Brain microvascular endothelial cell (primary cell): ENCODE measurements around the gene SRBD1.

ENCODE experiments used
- DNase-seq: peaks from one replicate; pipeline ENCODE4 v3.0.0-alpha.2; 2020
- H3K27ac ChIP-seq: fragments of 250-450 bp; sonication (Bioruptor Pico); 2 replicates; pipeline ENCODE4 v1.5.1; 2020; ENCODE audit warnings: mild to moderate bottlenecking, moderate library complexity
- H3K27me3 ChIP-seq: fragments of 250-450 bp; sonication (Bioruptor Pico); replicated peaks from 2 replicates; pipeline ENCODE4 v1.5.1; 2020; ENCODE audit warnings: mild to moderate bottlenecking
- H3K36me3 ChIP-seq: fragments of 250-450 bp; sonication (Bioruptor Pico); replicated peaks from 2 replicates; pipeline ENCODE4 v1.5.1; 2020; ENCODE audit warnings: mild to moderate bottlenecking
- H3K4me3 ChIP-seq: 2 replicates; pipeline ENCODE4 v1.5.1; 2011; ENCODE audit warnings: low read depth, mild to moderate bottlenecking, control low read depth, low read length, moderate library complexity
- in situ Hi-C: cut with HindIII; loops from 2 replicates; pipeline ENCODE4 v1.10.0; 2017; ENCODE audit warnings: low sequenced_read_pairs, low pct_ligation_motif_present
- TF ChIP-seq, protein P1 (sequence below): IDR thresholded peaks from 2 replicates; pipeline ENCODE4 v1.5.1; 2011; ENCODE audit warnings: low read depth, mild to moderate bottlenecking, moderate library complexity, low read length, control low read depth, inconsistent platforms; ENCODE audit errors: missing control alignments

The SRBD1 gene

DNA sequence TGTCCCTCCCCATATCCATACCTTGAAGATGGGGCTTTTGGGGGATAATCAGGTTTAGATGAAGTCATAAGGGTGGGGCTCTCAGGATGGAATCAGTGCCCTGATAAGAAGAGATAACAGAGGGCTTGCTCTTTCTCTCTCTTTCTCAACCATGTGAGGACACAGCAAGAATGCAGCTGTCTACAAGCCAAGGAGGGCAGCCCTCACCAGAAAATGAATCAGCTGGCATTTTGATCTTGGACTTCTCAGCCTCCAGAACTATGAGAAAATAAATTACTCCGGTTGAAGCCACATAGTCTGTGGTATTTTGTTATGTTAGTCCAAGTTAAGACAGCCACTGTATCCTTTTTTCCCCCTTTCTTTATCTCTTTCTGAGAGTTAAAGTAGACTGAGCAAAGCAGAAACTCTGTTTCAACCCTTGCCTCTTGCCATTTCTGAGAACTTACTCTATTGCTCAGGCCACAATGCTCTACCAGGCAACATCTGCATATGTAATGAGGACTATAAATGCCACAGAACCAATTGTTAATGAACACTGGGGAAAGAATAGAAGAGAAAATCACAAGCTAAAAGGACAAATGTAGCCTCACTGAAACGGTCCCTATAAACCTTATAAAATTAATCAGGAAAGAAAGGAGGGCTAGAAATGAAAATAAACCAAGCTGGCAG lies 56.9 kb downstream of the SRBD1 start:
- in situ Hi-C loops = no loop called here
- no peaks in the 10 kb centered on the region for H3K36me3 ChIP-seq
- DNase-seq = peak; percentile 81
- no peaks in the 10 kb centered on the region for H3K27me3 ChIP-seq
- TF ChIP-seq, protein P1, sequence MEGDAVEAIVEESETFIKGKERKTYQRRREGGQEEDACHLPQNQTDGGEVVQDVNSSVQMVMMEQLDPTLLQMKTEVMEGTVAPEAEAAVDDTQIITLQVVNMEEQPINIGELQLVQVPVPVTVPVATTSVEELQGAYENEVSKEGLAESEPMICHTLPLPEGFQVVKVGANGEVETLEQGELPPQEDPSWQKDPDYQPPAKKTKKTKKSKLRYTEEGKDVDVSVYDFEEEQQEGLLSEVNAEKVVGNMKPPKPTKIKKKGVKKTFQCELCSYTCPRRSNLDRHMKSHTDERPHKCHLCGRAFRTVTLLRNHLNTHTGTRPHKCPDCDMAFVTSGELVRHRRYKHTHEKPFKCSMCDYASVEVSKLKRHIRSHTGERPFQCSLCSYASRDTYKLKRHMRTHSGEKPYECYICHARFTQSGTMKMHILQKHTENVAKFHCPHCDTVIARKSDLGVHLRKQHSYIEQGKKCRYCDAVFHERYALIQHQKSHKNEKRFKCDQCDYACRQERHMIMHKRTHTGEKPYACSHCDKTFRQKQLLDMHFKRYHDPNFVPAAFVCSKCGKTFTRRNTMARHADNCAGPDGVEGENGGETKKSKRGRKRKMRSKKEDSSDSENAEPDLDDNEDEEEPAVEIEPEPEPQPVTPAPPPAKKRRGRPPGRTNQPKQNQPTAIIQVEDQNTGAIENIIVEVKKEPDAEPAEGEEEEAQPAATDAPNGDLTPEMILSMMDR = no peak
- peak overlapping the region; percentile 87 for H3K27ac ChIP-seq
- H3K4me3 ChIP-seq = no peak overlapping the region

DNA sequence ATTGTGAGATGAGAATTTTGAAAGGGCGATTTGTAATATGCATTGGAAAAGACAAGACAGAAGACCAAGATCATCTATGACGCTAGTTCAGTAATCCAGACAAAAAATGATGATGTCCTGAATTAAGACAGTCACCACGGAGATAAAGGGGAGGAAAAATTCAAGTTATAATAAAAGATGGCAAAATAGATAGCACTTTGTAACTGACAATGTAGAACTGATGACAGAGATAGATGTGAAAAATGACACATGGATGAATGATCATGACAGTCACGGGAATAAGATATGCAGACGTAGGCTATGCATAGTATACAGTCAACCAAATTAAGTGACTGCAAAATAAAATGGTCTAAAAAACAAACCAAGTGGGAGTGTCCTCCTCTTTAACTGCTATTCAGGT lies 59.2 kb downstream of the SRBD1 start:
- Histone ChIP-seq H3K4me3 (no peak overlapping the region), H3K27me3 (no peaks in the 10 kb centered on the region), H3K27ac (no peak overlapping the region), H3K36me3 (no peaks in the 10 kb centered on the region)
- DNase-seq = no peak
- in situ Hi-C loops = no loop called here
- TF ChIP-seq, protein P1 = no peak

DNA sequence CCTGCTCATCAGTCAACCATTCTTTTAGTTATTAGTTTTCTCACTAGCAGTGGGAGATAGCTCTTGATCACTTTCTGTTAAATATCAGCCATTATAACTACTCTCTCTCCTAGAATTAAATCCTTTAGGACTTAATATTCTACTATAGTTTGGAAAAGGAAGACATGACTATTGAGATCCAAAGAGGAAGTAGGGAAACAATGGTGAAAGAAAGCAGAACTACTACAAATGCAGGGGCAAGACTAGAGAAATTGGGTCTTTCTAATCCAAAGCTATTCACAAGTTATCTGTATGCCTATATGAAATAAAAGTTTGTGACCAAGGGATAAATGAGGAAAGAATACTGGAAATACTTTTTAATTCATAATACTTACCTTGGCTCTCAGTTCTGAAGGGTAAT lies 65.1 kb downstream of the SRBD1 start:
- Histone ChIP-seq H3K4me3 (no peak overlapping the region), H3K36me3 (peaks cover 11% of the 10 kb centered on the region), H3K27ac (no peak overlapping the region), H3K27me3 (no peaks in the 10 kb centered on the region)
- in situ Hi-C loops = no loop called here
- TF ChIP-seq, protein P1 = no peak
- DNase-seq = no peak

DNA sequence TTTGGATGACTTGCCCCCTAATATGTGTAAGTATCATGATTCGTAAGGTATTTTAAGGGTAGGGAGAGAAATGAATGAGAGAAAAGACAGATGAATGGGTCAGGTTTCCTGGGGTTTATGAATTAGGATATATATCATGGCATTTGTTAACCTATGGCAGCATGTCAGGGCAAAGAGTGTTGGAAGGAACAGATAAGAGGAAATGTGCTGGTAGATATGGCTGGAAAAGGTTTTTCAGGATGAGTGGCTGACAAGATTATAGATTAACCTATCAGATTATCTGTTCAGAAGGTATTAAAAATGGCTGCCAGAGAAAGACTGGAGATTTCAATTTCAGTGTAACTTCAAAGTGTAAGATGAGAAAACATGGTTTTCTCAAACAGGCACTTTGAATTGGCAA lies 67.8 kb downstream of the SRBD1 start:
- TF ChIP-seq, protein P1 = no peak
- in situ Hi-C loops = no loop called here
- Histone ChIP-seq H3K36me3 (peaks cover 11% of the 10 kb centered on the region), H3K27ac (no peak overlapping the region), H3K27me3 (no peaks in the 10 kb centered on the region), H3K4me3 (no peak overlapping the region)
- DNase-seq = no peak

DNA sequence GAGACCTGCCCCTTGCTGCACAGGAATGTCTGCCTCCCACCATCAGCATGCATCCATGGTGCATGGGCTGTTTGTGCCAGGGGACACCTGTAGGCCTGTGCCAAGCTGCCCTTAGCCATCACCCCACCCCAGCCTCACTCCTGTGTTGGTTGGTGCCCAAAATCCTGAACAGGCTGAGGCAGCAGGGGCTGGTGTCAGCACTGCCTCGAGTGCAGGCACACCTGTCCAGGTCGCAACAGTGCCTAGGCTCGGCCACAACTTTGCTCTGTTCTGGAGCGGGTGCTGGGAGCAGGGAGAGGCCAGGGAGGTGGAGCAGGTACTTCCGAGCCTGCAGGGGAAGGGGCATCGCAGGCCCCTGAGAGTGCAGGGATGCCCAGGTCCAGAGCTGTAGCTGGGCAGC lies 69.1 kb downstream of the SRBD1 start:
- DNase-seq = no peak
- Histone ChIP-seq H3K27ac (no peak overlapping the region), H3K4me3 (no peak overlapping the region), H3K27me3 (no peaks in the 10 kb centered on the region), H3K36me3 (peaks cover 11% of the 10 kb centered on the region)
- TF ChIP-seq, protein P1 = no peak
- in situ Hi-C loops = no loop called here

DNA sequence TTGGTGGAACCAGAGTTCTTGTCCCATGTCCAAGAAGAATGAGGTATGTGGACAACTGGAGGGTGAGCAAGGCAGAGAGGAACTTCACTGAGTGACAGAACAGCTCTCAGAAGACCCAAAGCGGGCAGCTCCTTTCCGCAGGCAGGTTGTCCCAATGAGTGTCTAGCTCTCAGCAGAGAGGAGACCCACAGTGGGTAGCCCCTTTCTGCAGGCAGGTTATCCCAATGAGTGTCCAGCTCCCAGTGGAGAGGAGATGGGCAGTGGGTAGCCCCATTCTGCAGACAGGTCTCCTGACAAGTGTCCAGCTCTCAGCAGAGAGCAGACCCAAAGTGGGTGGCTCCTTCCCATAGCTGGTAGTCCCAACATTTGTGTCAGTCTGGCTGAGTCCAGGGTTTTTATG lies 69.6 kb downstream of the SRBD1 start:
- H3K27ac ChIP-seq = no peak overlapping the region
- H3K27me3 ChIP-seq = no peaks in the 10 kb centered on the region
- no peak overlapping the region for H3K4me3 ChIP-seq
- no peak for DNase-seq
- in situ Hi-C loops = no loop called here
- peaks cover 11% of the 10 kb centered on the region for H3K36me3 ChIP-seq
- TF ChIP-seq, protein P1 = no peak
